C4-2B (cell line): Measurements from ENCODE around the gene CXCL11.

Experiments
- H3K27ac ChIP-seq: fragments of 450-650 bp; 2 replicates; pipeline ENCODE4 v1.5.1; 2017
- ZFX ChIP-seq: fragments of 450-650 bp; IDR thresholded peaks from 2 replicates; pipeline ENCODE4 v1.6.1; 2017
- TF ChIP-seq, protein P1 (sequence below): fragments of 450-650 bp; conservative IDR thresholded peaks from 2 replicates; pipeline ENCODE4 v1.5.1; 2017; ENCODE audit warnings: mild to moderate bottlenecking

Gene CXCL11

DNA sequence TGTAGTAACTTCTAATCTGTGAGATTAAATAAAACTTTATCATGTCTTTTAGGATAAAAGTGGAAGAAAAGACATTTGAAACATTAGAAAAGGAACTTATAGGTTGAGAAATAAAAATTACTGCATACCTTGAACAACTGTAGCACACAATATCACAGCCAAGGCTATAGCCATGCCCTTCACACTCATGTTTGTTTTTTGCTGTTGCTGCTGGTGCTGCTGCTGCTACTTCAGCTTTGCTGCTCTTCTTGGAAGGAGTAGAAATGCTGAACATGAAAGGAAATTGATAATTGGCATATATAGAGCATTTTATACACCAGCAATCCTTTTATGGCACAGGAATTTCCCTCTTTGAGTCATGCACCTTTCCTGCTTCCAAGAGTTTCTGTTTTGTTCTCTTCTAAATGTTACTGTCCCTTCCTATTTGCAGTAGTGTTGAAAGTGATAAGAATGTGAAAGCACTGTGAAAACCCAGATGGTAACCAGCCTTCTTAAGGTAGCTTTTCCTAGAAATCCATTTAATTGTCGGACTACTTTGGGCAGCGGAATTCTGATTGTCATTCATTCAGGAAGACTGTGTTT lies at the start of gene CXCL11:
TSS of gene CXCL11 (minus strand) at position 272 of the 582 bp plus-strand sequence. CDS start at position 189, 83 bp downstream.
- TF ChIP-seq ZFX: no peak
- TF ChIP-seq, protein P1, sequence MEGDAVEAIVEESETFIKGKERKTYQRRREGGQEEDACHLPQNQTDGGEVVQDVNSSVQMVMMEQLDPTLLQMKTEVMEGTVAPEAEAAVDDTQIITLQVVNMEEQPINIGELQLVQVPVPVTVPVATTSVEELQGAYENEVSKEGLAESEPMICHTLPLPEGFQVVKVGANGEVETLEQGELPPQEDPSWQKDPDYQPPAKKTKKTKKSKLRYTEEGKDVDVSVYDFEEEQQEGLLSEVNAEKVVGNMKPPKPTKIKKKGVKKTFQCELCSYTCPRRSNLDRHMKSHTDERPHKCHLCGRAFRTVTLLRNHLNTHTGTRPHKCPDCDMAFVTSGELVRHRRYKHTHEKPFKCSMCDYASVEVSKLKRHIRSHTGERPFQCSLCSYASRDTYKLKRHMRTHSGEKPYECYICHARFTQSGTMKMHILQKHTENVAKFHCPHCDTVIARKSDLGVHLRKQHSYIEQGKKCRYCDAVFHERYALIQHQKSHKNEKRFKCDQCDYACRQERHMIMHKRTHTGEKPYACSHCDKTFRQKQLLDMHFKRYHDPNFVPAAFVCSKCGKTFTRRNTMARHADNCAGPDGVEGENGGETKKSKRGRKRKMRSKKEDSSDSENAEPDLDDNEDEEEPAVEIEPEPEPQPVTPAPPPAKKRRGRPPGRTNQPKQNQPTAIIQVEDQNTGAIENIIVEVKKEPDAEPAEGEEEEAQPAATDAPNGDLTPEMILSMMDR: no peak
- H3K27ac ChIP-seq: no peak within 1 kb of the TSS

DNA sequence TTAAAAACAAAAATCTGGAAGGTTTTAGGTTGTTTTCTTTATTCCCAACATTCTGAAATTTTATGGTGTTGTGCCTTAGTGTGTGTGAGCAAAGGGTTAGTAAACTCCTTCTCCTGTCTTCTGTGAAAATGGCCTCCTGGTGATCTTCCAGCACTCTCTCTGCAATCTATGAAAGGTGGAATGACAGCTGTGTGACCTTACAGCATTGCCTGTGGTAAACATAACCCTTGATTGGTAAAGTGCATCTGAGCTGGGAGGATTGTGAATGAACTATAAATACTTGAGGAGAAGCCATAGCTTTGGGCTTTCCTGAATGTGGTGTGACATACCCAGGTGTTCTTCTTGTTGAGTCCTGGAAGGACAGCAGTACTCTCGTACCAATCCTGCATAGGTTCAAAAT lies 48.7 kb upstream of the CXCL11 start:
- TF ChIP-seq, protein P1: no peak
- no peak for TF ChIP-seq ZFX
- no peak overlapping the region for H3K27ac ChIP-seq

DNA sequence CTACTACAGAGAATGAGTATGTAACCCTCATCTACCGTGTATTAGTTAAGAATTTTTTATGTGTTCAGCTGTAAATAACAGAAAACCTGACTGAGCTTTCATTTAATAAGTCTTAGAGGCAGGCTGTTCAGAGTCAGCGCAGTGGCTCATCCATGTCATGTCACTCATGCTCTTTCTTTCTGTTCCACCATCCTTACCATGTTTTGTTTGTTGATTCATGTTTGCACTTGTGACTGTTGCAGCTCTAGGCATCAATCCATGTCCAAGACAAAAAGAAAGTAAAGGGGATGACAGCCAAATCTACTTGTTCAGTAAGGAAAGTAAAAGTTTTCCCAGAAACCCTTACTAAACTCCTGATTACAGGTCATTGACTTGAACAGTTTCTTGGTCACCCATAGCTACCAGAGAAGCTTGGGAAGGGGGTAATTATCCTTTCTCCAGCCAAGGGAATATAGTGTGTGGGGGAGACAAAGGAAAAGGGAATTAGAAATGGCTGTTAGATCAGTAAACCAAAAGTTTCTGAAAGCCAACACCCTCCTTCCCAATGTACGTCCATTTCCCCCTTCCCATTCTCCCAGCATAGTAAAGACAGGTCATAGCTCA lies 47.6 kb upstream of the CXCL11 start:
- H3K27ac ChIP-seq: no peak overlapping the region
- TF ChIP-seq, protein P1: no peak
- TF ChIP-seq ZFX: no peak

DNA sequence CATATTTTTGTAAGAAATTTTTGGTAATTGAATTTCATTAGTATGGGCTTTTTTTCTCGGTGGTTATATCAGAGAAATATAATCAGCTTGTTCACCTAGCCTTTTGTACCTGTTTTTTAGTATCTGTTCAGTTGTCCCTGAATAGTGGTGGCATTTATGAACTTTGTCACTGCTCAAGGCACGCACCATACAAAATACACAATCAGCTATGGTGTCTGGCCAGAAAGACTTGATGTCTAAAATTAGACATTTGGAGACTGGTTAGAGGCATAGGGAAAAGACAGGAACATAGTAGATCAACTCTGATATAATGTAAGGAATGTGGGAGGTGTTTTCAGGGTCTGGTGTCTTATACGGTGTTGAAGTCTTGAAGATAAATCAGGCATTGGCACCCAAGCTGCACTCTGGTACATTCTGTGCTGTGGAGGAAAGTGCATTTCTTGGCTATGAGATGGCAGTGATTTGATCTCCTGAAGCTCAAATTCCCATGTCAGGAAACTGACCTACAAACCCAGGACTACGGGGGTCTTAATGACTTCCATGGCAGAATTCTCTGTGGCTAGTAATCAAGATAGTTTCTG lies 42.3 kb upstream of the CXCL11 start:
- no peak for TF ChIP-seq ZFX
- TF ChIP-seq, protein P1: no peak
- H3K27ac ChIP-seq: no peak overlapping the region

DNA sequence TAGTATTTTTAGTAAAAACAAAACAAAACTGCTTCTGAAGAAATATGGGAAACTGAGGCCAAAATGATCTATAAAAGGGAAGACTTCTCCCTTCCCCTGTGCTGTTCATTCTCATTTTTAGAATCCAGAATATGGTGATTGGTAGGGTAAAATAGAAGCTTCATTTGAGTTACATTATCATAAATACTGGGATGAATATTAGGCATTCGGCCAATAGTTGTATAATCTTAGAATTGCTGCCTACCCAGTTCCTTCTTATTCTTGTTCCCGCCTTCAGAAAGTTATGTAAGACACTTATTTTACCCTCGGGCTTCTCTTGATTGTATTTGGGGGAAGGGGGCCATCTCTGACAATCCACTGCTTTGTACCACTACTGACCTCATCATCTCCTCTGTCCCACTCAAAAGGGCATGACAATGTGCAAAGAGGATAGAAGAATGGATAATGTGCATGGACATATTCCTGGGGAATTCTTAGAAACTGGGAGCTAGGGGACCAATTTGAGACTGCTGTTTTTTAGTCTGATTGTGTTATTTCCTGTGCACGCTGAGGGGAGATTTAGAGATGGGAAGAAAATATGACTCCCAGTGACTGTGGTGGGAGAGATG lies 39.2 kb upstream of the CXCL11 start:
- H3K27ac ChIP-seq: no peak overlapping the region
- TF ChIP-seq, protein P1: no peak
- no peak for TF ChIP-seq ZFX

DNA sequence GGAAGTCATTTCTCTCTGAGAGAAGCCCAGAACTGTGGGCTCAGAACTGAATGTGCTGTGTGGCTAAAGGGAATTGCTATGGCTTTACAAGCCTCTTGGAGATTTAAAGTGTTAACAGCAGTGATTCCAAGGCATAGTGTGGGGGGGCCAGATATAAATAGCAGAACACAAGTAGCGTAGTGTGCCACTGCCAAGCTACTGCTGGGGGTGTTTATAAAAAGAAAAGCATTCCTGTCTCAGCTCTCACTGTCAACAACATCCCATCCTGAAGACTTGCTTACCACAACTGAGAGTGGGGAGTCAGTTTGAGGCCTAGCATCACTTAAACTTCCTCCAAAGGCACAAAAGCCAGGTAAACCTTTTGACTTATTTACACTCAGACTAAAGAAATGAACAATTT lies 38.6 kb upstream of the CXCL11 start, which contains the start of gene ART3:
TSS of gene ART3 (plus strand) at position 242 of the 400 bp plus-strand sequence. CDS start 1,181 bp downstream, outside the sequence.
- no peak within 1 kb of the TSS for H3K27ac ChIP-seq

More for the DNA sequence above, 38.6 kb upstream of the CXCL11 start, which contains the start of gene ART3:
- TF ChIP-seq, protein P1: no peak
- TF ChIP-seq ZFX: no peak
